Endothelial cell of umbilical vein (primary cell): ENCODE results near the gene FBXO8. TPM values are rescaled to one million over a fixed set of nuclear protein-coding genes. Genes with fewer than 3 reads are reported as not detected.

Source experiments
- BruUV-seq: library from RNA; stranded (reverse); fragments of 400-500 nt; replicated peaks from 2 replicates; lab custom pipeline; 2021; lab: Mats Ljungman, UMichigan
- CTCF ChIA-PET: fragments of 300-600, 350-600 bp; sonication (Branson Sonifier 250); formaldehyde crosslinking; loops from one replicate; lab custom pipeline; 2021; ENCODE audit warnings: antibody characterized with exemption, inconsistent platforms; lab: Charles Lee
- POLR2A ChIA-PET: fragments of 300-600, 350-600 bp; sonication (Branson Sonifier 250); formaldehyde crosslinking; loops from one replicate; lab custom pipeline; 2021; ENCODE audit warnings: antibody characterized with exemption, inconsistent platforms; lab: Charles Lee
- DNase-seq: peaks from one replicate; pipeline ENCODE4 v3.0.0-alpha.2; 2011; ENCODE audit warnings: low read depth, low spot score
- FAIRE-seq: peaks from 2 replicates; lab custom pipeline; 2011; peaks lifted over from hg19 to GRCh38; lab: Jason Lieb, UNC
- H2AFZ ChIP-seq: 2 replicates; pipeline ENCODE4 v1.6.0; 2012; ENCODE audit warnings: low read depth, low read length, control low read depth, inconsistent platforms
- H3K27ac ChIP-seq: 2 replicates; pipeline ENCODE4 v1.5.1; 2011; ENCODE audit warnings: low read depth, mild to moderate bottlenecking, control low read depth, low read length, moderate library complexity; ENCODE audit not compliant: insufficient read depth
- H3K27me3 ChIP-seq, 2 experiments: 2 replicates each; pipeline versions ENCODE4 v1.6.0 to v1.6.1; 2011; ENCODE audit warnings: low read length in 2 of 2, mixed read lengths in 1 of 2; ENCODE audit not compliant: control insufficient read depth in 2 of 2, insufficient read depth in 2 of 2
- H3K36me3 ChIP-seq, 2 experiments: 2 replicates in 1 of 2; 3 replicates in 1 of 2; pipeline ENCODE4 v1.5.1; 2011; ENCODE audit warnings: low read length in 2 of 2, mild to moderate bottlenecking in 1 of 2, moderate library complexity in 1 of 2; ENCODE audit not compliant: control insufficient read depth in 2 of 2, insufficient read depth in 2 of 2; ENCODE audit errors: extremely low read depth in 1 of 2
- H3K4me1 ChIP-seq: 3 replicates; pipeline ENCODE4 v1.5.1; 2011; ENCODE audit warnings: mild to moderate bottlenecking, low read length; ENCODE audit not compliant: control insufficient read depth, insufficient read depth; ENCODE audit errors: extremely low read depth
- H3K4me2 ChIP-seq: 2 replicates; pipeline ENCODE4 v1.6.1; 2011; ENCODE audit warnings: low read length, control low read depth, mixed read lengths; ENCODE audit not compliant: insufficient read depth
- H3K4me3 ChIP-seq, 3 experiments: fragments of 200-600 bp in 1 of 3; sonication (generic), shearing (Covaris generic) in 1 of 3; replicated peaks in 1 of 3; 2 replicates each; pipeline ENCODE4 v1.5.1; 2011 to 2016; ENCODE audit warnings: control low read depth in 3 of 3, low read length in 3 of 3, mild to moderate bottlenecking in 2 of 3, inconsistent platforms in 1 of 3, low read depth in 1 of 3, moderate library complexity in 1 of 3; ENCODE audit not compliant: insufficient read depth in 1 of 3
- H3K79me2 ChIP-seq: 2 replicates; pipeline ENCODE4 v1.6.0; 2012; ENCODE audit warnings: low read length, inconsistent platforms; ENCODE audit not compliant: control insufficient read depth, insufficient read depth
- H3K9ac ChIP-seq: replicated peaks from 2 replicates; pipeline ENCODE3; 2011; ENCODE audit warnings: low read length, control low read depth; ENCODE audit not compliant: insufficient read depth; ENCODE audit errors: extremely low read depth
- H3K9me1 ChIP-seq: replicated peaks from 3 replicates; pipeline ENCODE4 v1.6.0; 2011; ENCODE audit warnings: mild to moderate bottlenecking, low read length; ENCODE audit not compliant: control insufficient read depth, insufficient read depth; ENCODE audit errors: extremely low read depth
- H3K9me3 ChIP-seq: replicated peaks from 2 replicates; pipeline ENCODE4 v1.5.1; 2012; ENCODE audit warnings: low read length, inconsistent platforms; ENCODE audit not compliant: control insufficient read depth, insufficient read depth
- H4K20me1 ChIP-seq: replicated peaks from 2 replicates; pipeline ENCODE3; 2011; ENCODE audit warnings: mild to moderate bottlenecking, low read length; ENCODE audit not compliant: control insufficient read depth, insufficient read depth; ENCODE audit errors: extremely low read depth
- EZH2 ChIP-seq: IDR thresholded peaks from 2 replicates; pipeline ENCODE4 v1.6.1; 2012; ENCODE audit warnings: borderline replicate concordance, low read depth, mild to moderate bottlenecking, moderate library complexity, low read length, inconsistent platforms; ENCODE audit not compliant: severe bottlenecking
- FOS ChIP-seq: IDR thresholded peaks from 2 replicates; pipeline ENCODE4 v1.6.1; 2011; ENCODE audit warnings: mild to moderate bottlenecking, low read length, moderate library complexity, borderline replicate concordance; ENCODE audit not compliant: insufficient read depth
- GATA2 ChIP-seq: IDR thresholded peaks from 2 replicates; pipeline ENCODE4 v1.7.0; 2011; ENCODE audit warnings: low read depth, mild to moderate bottlenecking, moderate library complexity, mixed read lengths, low read length; ENCODE audit not compliant: insufficient read length, insufficient read depth
- JUN ChIP-seq: IDR thresholded peaks from 2 replicates; pipeline ENCODE4 v1.6.1; 2011; ENCODE audit warnings: borderline replicate concordance, low read depth; ENCODE audit not compliant: insufficient read length, insufficient read depth
- MYC ChIP-seq: IDR thresholded peaks from one replicate; pipeline ENCODE4 v1.6.1; 2011; ENCODE audit warnings: mild to moderate bottlenecking, low read depth, low read length
- POLR2A ChIP-seq: IDR thresholded peaks from 2 replicates; pipeline ENCODE4 v1.6.1; 2012; ENCODE audit warnings: low read depth, mild to moderate bottlenecking, control low read depth, low read length
- POLR2AphosphoS5 ChIP-seq: IDR thresholded peaks from 2 replicates; pipeline ENCODE4 v1.6.1; 2012; ENCODE audit warnings: low read depth, mild to moderate bottlenecking, control low read depth, low read length, moderate library complexity; ENCODE audit not compliant: insufficient read depth
- dilution Hi-C: fragments of 300-500 bp; cut with MboI; formaldehyde crosslinking; loops from one replicate; pipeline ENCODE4 v1.15.0; 2019; ENCODE audit warnings: low sequenced_read_pairs; ENCODE audit not compliant: extremely low pct_ligation_motif_present
- intact Hi-C: fragments of 100-400 bp; cut with micrococcal nuclease; formaldehyde crosslinking; loops from one replicate; pipeline ENCODE4 v1.10.0; 2022
- polyA plus RNA-seq, 4 experiments: library from polyadenylated mRNA; depleted of rRNA in 3 of 4; stranded (reverse) in 3 of 4; unstranded in 1 of 4; fragments of >200 nt; gene quantifications; 2 replicates each; pipeline versions ENCODE4 v1.2.1 to v1.2.3, GENCODE V29; 2011 to 2012; ENCODE audit warnings: missing spikeins in 1 of 4
- total RNA-seq: library from RNA; stranded (reverse); gene quantifications from 2 replicates; pipeline ENCODE4 v1.2.3, GENCODE V29; 2021
- TF ChIP-seq, protein P1 (sequence below): IDR thresholded peaks from 2 replicates; pipeline ENCODE4 v1.6.1; 2011; ENCODE audit not compliant: insufficient read depth, insufficient read length
- TF ChIP-seq, protein P2 (sequence below), 2 donors: IDR thresholded peaks; 1 replicate in 1 of 2; 2 replicates in 1 of 2; pipeline ENCODE4 v1.5.1; 2011; ENCODE audit warnings: low read length in 2 of 2, mild to moderate bottlenecking in 2 of 2, moderate library complexity in 2 of 2, control low read depth in 1 of 2, inconsistent platforms in 1 of 2, low read depth in 1 of 2; ENCODE audit not compliant: insufficient read depth in 1 of 2; ENCODE audit errors: extremely low read depth in 1 of 2

FBXO8 gene
- total and polyA plus RNA-seq, 2 donors (not counting 3 experiments of a cell fraction or from before 2014, with no cell fraction given) = 9.9 to 14.5 TPM

DNA sequence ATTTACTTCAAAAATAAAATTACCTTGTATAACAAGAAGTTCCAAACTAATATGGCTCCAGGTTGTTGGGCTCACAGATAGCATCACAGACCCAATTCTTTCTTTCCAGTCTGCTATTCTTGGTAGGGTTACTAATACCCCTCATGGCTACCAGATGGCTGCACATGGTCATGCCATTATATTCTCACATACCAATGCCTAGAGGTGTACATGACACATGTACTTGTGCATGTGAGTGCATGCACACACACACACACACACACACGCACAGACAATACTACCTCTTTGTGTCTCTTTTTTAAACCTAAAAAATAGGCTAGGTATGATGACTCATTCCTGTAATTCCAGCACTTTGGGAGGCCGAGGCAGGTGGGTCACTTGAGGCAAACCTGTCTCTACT is 31.1 kb downstream of the FBXO8 start:
- CTCF ChIA-PET = no interaction called here
- no peak for FAIRE-seq
- dilution Hi-C loops = no loop called here

More for the DNA sequence above, 31.1 kb downstream of the FBXO8 start:
- no peaks in the 10 kb centered on the region for H3K79me2 ChIP-seq
- no peaks in the 10 kb centered on the region for H3K9me3 ChIP-seq
- H4K20me1 ChIP-seq = no peaks in the 10 kb centered on the region
- H3K27ac ChIP-seq = no peak overlapping the region
- H3K4me2 ChIP-seq = no peak overlapping the region
- DNase-seq = no peak
- H3K4me1 ChIP-seq = no peaks in the 10 kb centered on the region
- intact Hi-C loops = no loop called here
- H2AFZ ChIP-seq = no peak overlapping the region
- no peak overlapping the region for H3K9ac ChIP-seq
- H3K4me3 ChIP-seq = no peak overlapping the region
- no peaks in the 10 kb centered on the region for H3K27me3 ChIP-seq
- TF ChIP-seq FOS (no peak), MYC (no peak), EZH2 (no peak), GATA2 (no peak), JUN (no peak), POLR2A (no peak), POLR2AphosphoS5 (no peak)
- TF ChIP-seq, protein P1, sequence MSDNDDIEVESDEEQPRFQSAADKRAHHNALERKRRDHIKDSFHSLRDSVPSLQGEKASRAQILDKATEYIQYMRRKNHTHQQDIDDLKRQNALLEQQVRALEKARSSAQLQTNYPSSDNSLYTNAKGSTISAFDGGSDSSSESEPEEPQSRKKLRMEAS = no peak
- TF ChIP-seq, protein P2, sequence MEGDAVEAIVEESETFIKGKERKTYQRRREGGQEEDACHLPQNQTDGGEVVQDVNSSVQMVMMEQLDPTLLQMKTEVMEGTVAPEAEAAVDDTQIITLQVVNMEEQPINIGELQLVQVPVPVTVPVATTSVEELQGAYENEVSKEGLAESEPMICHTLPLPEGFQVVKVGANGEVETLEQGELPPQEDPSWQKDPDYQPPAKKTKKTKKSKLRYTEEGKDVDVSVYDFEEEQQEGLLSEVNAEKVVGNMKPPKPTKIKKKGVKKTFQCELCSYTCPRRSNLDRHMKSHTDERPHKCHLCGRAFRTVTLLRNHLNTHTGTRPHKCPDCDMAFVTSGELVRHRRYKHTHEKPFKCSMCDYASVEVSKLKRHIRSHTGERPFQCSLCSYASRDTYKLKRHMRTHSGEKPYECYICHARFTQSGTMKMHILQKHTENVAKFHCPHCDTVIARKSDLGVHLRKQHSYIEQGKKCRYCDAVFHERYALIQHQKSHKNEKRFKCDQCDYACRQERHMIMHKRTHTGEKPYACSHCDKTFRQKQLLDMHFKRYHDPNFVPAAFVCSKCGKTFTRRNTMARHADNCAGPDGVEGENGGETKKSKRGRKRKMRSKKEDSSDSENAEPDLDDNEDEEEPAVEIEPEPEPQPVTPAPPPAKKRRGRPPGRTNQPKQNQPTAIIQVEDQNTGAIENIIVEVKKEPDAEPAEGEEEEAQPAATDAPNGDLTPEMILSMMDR (IDR thresholded peaks at IDR 0.05; ENCODE audit: extremely low read depth in 1 of 2, insufficient read depth in 1 of 2, low read depth in 1 of 2, low read length in 2 of 2) = no peak
- no TSS peak for BruUV-seq
- POLR2A ChIA-PET = no interaction called here
- H3K9me1 ChIP-seq = no peaks in the 10 kb centered on the region
- no peaks in the 10 kb centered on the region for H3K36me3 ChIP-seq
